Measurements from ENCODE around the gene ADORA2A. TPM values are rescaled to one million over a fixed set of nuclear protein-coding genes. Genes with fewer than 3 reads are reported as not detected.
A peak's percentile ranks its signal among the peaks of the same experiment; 100 is the strongest.

Gene ADORA2A
- total and polyA plus RNA-seq, 10 of the 15 experiments (the other 5 are each of a cell fraction or from before 2014, with no cell fraction given): 0.69 to 31.2 (median 18.3) TPM

DNA sequence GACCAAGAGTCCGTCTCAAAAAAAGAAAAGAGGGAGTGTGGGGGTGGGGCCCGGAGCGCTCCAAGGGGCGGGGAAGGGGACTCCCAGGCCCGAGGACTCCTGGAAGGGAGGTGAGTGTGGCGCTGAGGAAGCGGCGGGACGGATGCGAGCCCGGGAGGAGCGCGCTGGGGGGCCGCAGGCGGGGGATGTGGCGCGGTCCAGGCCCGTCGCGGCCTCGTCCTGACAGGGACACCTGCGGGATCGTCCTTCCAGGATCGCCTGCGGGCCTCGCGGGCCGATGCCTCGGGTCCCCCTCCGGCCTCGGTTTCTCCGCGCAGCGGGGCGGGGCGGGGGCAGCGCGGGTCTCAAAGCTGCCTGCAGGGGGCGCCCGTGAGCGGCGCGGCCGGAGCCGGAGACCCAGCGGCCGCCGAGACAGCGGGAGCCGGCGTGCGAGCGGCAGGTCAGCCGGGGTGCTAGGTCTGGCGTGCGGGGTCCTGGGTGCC lies 3.8 kb upstream of the ADORA2A start (continued):
- TF ChIP-seq ZNF592 (IDR thresholded peaks at IDR 0.05) (0 out of 2 replicates have a peak, but pooled peaks have one; percentile 77), MTA2 (IDR thresholded peaks at IDR 0.05; ENCODE audit: low read depth) (no peak), MEF2A (IDR thresholded peaks at IDR 0.05; ENCODE audit: insufficient read depth, low read depth, low read length) (no peak), ATF3 (IDR thresholded peaks at IDR 0.05; ENCODE audit: borderline replicate concordance, extremely low read depth, low read depth, low read length) (no peak), CHD4 (IDR thresholded peaks at IDR 0.05) (no peak), SUPT20H (IDR thresholded peaks at IDR 0.05; ENCODE audit: borderline replicate concordance, control insufficient read depth, low read depth, low read length) (no peak), HDAC2 (IDR thresholded peaks at IDR 0.05) (no peak), PAX5 (IDR thresholded peaks at IDR 0.05; ENCODE audit: borderline replicate concordance, low read depth, low read length) (no peak)
